Lower leg skin (tissue), 3 donors: ENCODE results near the gene RPS6KL1.

Experiments
- CTCF ChIP-seq, 3 donors: fragments of 450-650 bp; IDR thresholded peaks; one replicate each; pipeline ENCODE4 v1.5.1; 2016; ENCODE audit warnings: antibody characterized with exemption in 3 of 3, mild to moderate bottlenecking in 3 of 3, moderate library complexity in 2 of 3
- POLR2A ChIP-seq, 2 donors: fragments of 450-650 bp; IDR thresholded peaks; one replicate each; pipeline ENCODE4 v1.6.1; 2016 to 2017; ENCODE audit warnings: antibody characterized with exemption in 2 of 2, mild to moderate bottlenecking in 1 of 2, moderate library complexity in 1 of 2

DNA sequence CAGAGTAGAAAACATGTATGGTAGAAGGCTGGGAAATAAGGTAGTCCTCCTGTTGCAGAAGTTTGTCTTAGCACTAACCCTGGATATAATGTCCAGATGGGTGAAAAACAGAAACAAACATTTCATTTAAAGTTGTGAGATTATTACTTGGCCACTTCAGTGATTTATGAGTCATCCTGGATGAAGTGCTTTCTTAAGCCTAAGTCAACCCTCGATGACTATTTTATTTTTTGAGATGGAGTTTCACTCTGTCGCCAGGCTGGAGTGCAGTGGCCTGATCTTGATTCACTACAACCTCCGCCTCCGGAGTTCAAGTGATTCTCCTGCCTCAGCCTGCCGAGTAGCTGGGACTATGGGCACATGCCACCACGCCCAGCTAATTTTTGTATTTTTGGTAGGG lies 31.2 kb downstream of the RPS6KL1 start:
- TF ChIP-seq POLR2A (IDR thresholded peaks at IDR 0.05) (no peak), CTCF (IDR thresholded peaks at IDR 0.05) (no peak)
